Measurements from ENCODE around the gene CENPU.

DNA sequence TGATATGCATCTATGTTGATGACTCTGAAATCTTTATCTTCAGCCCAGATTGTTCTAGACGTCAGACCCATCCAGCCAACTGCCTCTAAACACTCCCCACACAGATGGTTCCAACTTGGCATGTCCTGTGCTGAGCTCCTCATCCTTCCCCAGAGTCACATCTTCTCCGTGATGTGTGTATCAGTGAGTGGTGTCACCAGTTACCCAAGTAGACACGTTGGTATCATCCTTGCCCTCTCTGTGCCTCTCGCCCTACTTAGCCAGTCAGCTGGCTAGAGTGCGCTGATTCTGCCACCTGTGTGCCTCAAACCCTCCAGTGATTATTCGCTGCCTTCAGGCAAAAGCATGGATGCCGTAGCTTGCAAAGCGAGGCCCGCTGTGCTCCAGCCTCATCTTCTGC is 65.8 kb downstream of the CENPU start:
- no peak for TF ChIP-seq CTCF (tag by site-specific recombination; IDR thresholded peaks at IDR 0.05)
- no peak for TF ChIP-seq ZNF544 (tag by site-specific recombination; IDR thresholded peaks at IDR 0.05)
- no peak for TF ChIP-seq ZNF37A (tag by site-specific recombination; IDR thresholded peaks at IDR 0.05)

Measured in HEK293 (cell line).